ENCODE measurements around the gene NEAT1.
"Not testable (repeated sequence)": the region's sequence is repeated elsewhere in the genome, so short reads cannot be mapped to it uniquely, and the experiment has no call there.

NEAT1 gene

DNA sequence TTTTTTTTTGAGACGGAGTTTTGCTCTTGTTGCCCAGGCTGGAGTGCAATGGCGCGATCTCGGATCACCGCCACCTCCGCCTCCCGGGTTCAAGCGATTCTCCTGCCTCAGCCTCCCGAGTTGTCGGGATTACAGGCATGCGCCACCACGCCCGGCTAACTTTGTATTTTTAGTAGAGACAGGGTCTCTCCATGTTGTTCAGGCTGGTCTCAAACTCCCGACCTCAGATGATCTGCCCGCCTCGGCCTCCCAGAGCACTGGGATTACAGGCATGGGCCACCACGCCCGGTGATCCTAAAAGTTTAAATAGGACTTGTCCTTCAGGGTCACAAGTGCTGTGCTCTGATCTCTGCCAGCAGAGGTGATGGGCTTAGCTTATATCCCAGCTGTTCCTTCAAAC, 42.9 kb downstream of the NEAT1 start:
- ChIA-PET POLR2A (interaction anchor here (0.6 to 15.5 kb wide), 4 partner anchors 10 to 32 kb away, joined by 3 to 1072 read pairs (median 4); partner anchors contain the start of gene MALAT1), CTCF (interaction anchor here (1.2 to 18.9 kb wide), 5 partner anchors 22 to 82 kb away, joined by 3 to 653 read pairs (median 3); partner anchors contain the start of gene MALAT1)
- not testable (repeated sequence) for H3K27me3 ChIP-seq (replicated peaks in 2 of 5; ENCODE audit: control insufficient read depth in 4 of 5, insufficient read depth in 5 of 5, low read length in 4 of 5); H3K36me3 ChIP-seq (ENCODE audit: control insufficient read depth in 4 of 4, insufficient read depth in 4 of 4, low read length in 3 of 4); H3K4me3 ChIP-seq (ENCODE audit: control insufficient read depth in 1 of 7, extremely low read depth in 1 of 7, insufficient read depth in 4 of 7, low read depth in 2 of 7, low read length in 6 of 7); H3K9me3 ChIP-seq (ENCODE audit: control extremely low read depth in 1 of 5, control insufficient read depth in 4 of 5, insufficient read depth in 2 of 5, low read depth in 1 of 5, low read length in 4 of 5); H3K4me1 ChIP-seq (ENCODE audit: control extremely low read depth in 1 of 4, control insufficient read depth in 4 of 4, insufficient read depth in 4 of 4, low read length in 3 of 4); H3K27ac ChIP-seq (ENCODE audit: insufficient read depth in 1 of 2, low read depth in 1 of 2, low read length in 2 of 2, poor library complexity in 1 of 2, severe bottlenecking in 2 of 2); DNase-seq
- WGBS (ENCODE audit: insufficient coverage): 99% methylated on average over 15 of the region's 18 CpGs

DNA sequence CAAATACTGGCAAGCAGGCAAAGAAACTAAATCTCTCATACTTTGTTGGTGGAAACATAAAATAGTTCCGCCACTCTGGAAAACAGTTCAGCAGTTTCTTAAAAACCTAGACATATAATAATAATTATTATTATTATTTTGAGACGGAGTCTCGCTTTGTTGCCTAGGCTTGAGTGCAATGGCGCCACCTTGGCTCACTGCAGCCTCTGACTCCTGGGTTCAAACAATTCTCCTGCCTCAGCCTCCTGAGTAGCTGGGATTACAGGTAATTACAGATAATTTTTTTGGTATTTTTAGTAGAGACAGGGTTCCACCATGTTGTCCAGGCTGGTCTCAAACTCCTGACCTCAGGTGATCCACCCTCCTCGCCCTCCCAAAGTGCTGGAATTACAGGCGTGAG, 44.7 kb downstream of the NEAT1 start:
- ChIA-PET POLR2A (interaction anchor here (15.5 kb wide), 1 partner anchor 31 kb away, joined by 1072 read pairs; the partner anchor contains the start of gene MALAT1), CTCF (interaction anchor here (0.8 to 18.9 kb wide), 4 partner anchors 12 to 100 kb away, joined by 3 to 653 read pairs (median 3); partner anchors contain the start of gene MALAT1)
- not testable (repeated sequence) for H3K4me3 ChIP-seq (ENCODE audit: control insufficient read depth in 1 of 7, extremely low read depth in 1 of 7, insufficient read depth in 4 of 7, low read depth in 2 of 7, low read length in 6 of 7); H3K9me3 ChIP-seq (ENCODE audit: control extremely low read depth in 1 of 5, control insufficient read depth in 4 of 5, insufficient read depth in 2 of 5, low read depth in 1 of 5, low read length in 4 of 5); H3K27ac ChIP-seq (ENCODE audit: insufficient read depth in 1 of 2, low read depth in 1 of 2, low read length in 2 of 2, poor library complexity in 1 of 2, severe bottlenecking in 2 of 2); DNase-seq; H3K27me3 ChIP-seq (replicated peaks in 2 of 5; ENCODE audit: control insufficient read depth in 4 of 5, insufficient read depth in 5 of 5, low read length in 4 of 5); H3K36me3 ChIP-seq (ENCODE audit: control insufficient read depth in 4 of 4, insufficient read depth in 4 of 4, low read length in 3 of 4)
- H3K4me1 ChIP-seq (ENCODE audit: control extremely low read depth in 1 of 4, control insufficient read depth in 4 of 4, insufficient read depth in 4 of 4, low read length in 3 of 4): peaks cover under 1 to 23% (median 17%) of the 10 kb centered on the region in 4 experiments
- WGBS (ENCODE audit: insufficient coverage): no CpG with 5 or more reads among the region's 6 CpGs

DNA sequence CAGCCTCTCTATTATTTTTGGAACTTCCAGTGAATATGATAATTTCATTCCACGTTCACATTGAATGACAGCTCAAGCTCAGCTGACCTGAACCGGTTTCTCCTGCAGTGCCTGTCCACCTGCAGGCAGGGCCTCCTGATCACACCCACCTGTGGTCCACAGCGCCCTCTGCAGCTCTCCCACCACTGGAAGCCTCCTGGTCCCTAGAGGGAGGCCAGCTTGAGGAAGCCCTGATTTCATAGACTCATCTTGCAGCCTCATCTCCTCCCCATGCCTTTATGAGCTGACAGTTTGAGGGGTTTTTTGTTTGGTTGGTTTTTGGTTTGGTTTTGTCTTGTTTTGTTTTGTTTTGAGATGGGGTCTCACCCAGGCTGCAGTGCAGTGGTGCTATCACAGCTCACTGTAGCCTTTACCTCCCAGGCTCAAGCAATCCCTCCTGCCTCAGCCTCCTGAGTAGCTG, 46.3 kb downstream of the NEAT1 start:
- no peaks in the 10 kb centered on the region for H3K9me3 ChIP-seq (ENCODE audit: control extremely low read depth in 1 of 5, control insufficient read depth in 4 of 5, insufficient read depth in 2 of 5, low read depth in 1 of 5, low read length in 4 of 5)
- ChIA-PET CTCF (interaction anchor here (0.7 to 18.9 kb wide), 20 partner anchors 9 to 156 kb away, joined by 3 to 653 read pairs (median 4); partner anchors contain the start of gene MALAT1), POLR2A (interaction anchor here (0.6 to 15.5 kb wide), 7 partner anchors 27 to 103 kb away, joined by 3 to 1072 read pairs (median 4); partner anchors contain the start of gene MALAT1)
- no peaks in the 10 kb centered on the region for H3K36me3 ChIP-seq (ENCODE audit: control insufficient read depth in 4 of 4, insufficient read depth in 4 of 4, low read length in 3 of 4)
- WGBS (ENCODE audit: insufficient coverage): 19% methylated on average over 3 of the region's 3 CpGs
- peak; percentile 65 to 79 (median 76) for DNase-seq
- H3K27ac ChIP-seq (ENCODE audit: insufficient read depth in 1 of 2, low read depth in 1 of 2, low read length in 2 of 2, poor library complexity in 1 of 2, severe bottlenecking in 2 of 2): no peak overlapping the region
- H3K4me3 ChIP-seq (ENCODE audit: control insufficient read depth in 1 of 7, extremely low read depth in 1 of 7, insufficient read depth in 4 of 7, low read depth in 2 of 7, low read length in 6 of 7): no peak overlapping the region
- peaks cover 10 to 33% (median 30%) of the 10 kb centered on the region in 4 experiments for H3K4me1 ChIP-seq (ENCODE audit: control extremely low read depth in 1 of 4, control insufficient read depth in 4 of 4, insufficient read depth in 4 of 4, low read length in 3 of 4)
- H3K27me3 ChIP-seq (replicated peaks in 2 of 5; ENCODE audit: control insufficient read depth in 4 of 5, insufficient read depth in 5 of 5, low read length in 4 of 5): no peaks in the 10 kb centered on the region

DNA sequence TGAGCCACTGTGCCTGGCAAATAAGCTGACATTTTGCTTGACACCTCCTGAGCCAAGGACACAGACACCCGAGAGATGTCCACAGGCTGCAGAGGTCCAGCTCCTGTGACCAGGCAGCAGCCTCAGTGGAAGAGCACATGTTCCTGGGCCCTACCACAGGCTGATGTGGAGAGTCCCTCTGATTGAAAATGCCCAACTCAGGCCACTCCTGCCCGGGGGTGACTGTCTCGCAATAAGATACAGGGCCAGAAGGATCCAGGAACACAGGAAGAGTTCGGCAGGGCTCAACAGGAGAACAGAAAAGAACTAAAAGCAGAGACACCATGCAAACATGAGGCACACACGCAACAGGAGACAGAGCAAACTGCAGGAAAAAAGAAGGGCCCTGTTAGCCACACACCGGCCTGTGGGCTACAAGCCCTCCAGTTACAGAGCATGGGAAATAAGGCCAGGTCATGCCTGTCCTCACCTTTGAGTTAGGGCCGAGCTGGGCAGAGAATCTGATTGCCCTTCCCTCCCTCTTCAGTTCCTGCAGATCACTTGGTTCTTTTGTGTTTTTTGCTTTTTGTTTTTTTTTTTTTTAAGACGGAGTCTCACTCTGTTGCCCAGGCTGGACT, 47.9 kb downstream of the NEAT1 start:
- WGBS (ENCODE audit: insufficient coverage): 94% methylated on average over 6 of the region's 8 CpGs

DNA sequence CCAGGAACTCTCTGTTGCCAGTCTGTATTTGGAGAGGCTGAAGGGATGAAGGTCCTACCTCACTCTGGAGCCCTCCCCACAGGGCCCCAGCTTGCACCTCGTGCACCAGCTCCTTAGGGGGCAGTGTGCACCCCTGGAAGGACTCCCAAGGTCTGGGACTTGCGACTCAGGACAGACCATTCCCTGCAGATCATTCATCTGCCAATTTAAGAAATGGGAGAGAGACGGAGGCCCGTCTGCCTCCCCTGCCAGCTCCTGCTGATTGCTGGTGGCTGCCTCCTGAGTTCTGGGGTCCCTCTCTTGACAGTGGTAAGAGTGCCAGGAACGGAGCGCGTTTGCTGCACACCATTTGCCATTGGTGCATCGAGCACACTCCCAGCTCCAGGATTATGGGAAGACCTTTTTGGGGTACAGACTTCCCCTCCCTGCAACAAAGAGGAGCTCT, 48.9 kb downstream of the NEAT1 start:
- ChIA-PET CTCF (interaction anchor here (0.7 to 18.9 kb wide), 15 partner anchors 9 to 115 kb away, joined by 3 to 653 read pairs (median 5); partner anchors contain the start of gene MALAT1), POLR2A (interaction anchor here (0.7 to 15.5 kb wide), 13 partner anchors 9 to 114 kb away, joined by 3 to 1072 read pairs (median 5); partner anchors contain the start of genes MALAT1 and NEAT1)
- Histone ChIP-seq H3K4me1 (ENCODE audit: control extremely low read depth in 1 of 4, control insufficient read depth in 4 of 4, insufficient read depth in 4 of 4, low read length in 3 of 4) (peaks cover 10 to 44% (median 36%) of the 10 kb centered on the region in 4 experiments), H3K9me3 (ENCODE audit: control extremely low read depth in 1 of 5, control insufficient read depth in 4 of 5, insufficient read depth in 2 of 5, low read depth in 1 of 5, low read length in 4 of 5) (no peaks in the 10 kb centered on the region), H3K36me3 (ENCODE audit: control insufficient read depth in 4 of 4, insufficient read depth in 4 of 4, low read length in 3 of 4) (no peaks in the 10 kb centered on the region), H3K27ac (ENCODE audit: insufficient read depth in 1 of 2, low read depth in 1 of 2, low read length in 2 of 2, poor library complexity in 1 of 2, severe bottlenecking in 2 of 2) (peak overlapping the region; percentile 93 to 96), H3K27me3 (replicated peaks in 2 of 5; ENCODE audit: control insufficient read depth in 4 of 5, insufficient read depth in 5 of 5, low read length in 4 of 5) (no peaks in the 10 kb centered on the region), H3K4me3 (ENCODE audit: control insufficient read depth in 1 of 7, extremely low read depth in 1 of 7, insufficient read depth in 4 of 7, low read depth in 2 of 7, low read length in 6 of 7) (peak overlapping the region in 5 of 7 experiments; percentile 1 to 64 (median 35))
- DNase-seq: peak; percentile 70 to 75 (median 72)
- WGBS (ENCODE audit: insufficient coverage): 41% methylated on average over 7 of the region's 8 CpGs

More for the DNA sequence above, 47.9 kb downstream of the NEAT1 start:
- H3K4me1 ChIP-seq (ENCODE audit: control extremely low read depth in 1 of 4, control insufficient read depth in 4 of 4, insufficient read depth in 4 of 4, low read length in 3 of 4): peaks cover 10 to 40% (median 30%) of the 10 kb centered on the region in 4 experiments
- H3K27ac ChIP-seq (ENCODE audit: insufficient read depth in 1 of 2, low read depth in 1 of 2, low read length in 2 of 2, poor library complexity in 1 of 2, severe bottlenecking in 2 of 2): peak overlapping the region in 1 of 2 experiments; percentile 12
- no peaks in the 10 kb centered on the region for H3K27me3 ChIP-seq (replicated peaks in 2 of 5; ENCODE audit: control insufficient read depth in 4 of 5, insufficient read depth in 5 of 5, low read length in 4 of 5)
- CTCF ChIA-PET: interaction anchor here (1.4 to 18.9 kb wide), 7 partner anchors 9 to 107 kb away, joined by 7 to 653 read pairs (median 14); partner anchors contain the start of gene MALAT1
- POLR2A ChIA-PET: interaction anchor here (0.7 to 15.5 kb wide), 7 partner anchors 8 to 54 kb away, joined by 3 to 1072 read pairs (median 6); partner anchors contain the start of genes MALAT1 and NEAT1
- no peak overlapping the region for H3K4me3 ChIP-seq (ENCODE audit: control insufficient read depth in 1 of 7, extremely low read depth in 1 of 7, insufficient read depth in 4 of 7, low read depth in 2 of 7, low read length in 6 of 7)
- H3K36me3 ChIP-seq (ENCODE audit: control insufficient read depth in 4 of 4, insufficient read depth in 4 of 4, low read length in 3 of 4): no peaks in the 10 kb centered on the region
- no peak for DNase-seq
- no peaks in the 10 kb centered on the region for H3K9me3 ChIP-seq (ENCODE audit: control extremely low read depth in 1 of 5, control insufficient read depth in 4 of 5, insufficient read depth in 2 of 5, low read depth in 1 of 5, low read length in 4 of 5)

DNA sequence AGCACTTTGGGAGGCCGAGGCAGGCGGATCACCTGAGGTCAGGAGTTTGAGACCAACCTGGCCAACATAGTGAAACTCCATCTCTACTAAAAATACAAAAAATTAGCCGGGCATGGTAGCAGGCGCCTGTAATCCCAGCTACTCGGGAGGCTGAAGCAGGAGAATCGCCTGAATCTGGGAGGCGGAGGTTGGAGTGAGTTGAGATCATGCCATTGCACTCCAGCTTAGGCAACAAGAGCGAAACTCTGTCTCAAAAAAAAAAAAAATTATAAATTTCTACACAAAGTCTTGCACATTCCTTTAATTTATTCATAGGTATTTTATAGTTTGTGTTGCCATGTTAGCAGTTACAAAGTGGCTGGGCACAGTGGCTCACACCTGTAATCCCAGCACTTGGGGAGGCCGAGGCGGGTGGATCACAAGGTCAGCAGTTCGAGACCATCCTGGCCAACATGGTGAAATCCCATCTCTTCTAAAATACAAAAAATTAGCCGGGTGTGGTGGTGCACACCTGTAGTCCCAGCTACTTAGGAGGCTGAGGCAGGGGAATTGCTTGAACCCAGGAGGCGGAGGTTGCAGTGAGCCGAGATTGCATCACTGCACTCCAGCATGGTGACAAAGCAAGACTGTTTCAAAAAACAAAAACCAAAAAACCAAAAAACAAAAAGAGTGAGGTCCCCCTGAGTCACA, 50.1 kb downstream of the NEAT1 start:
- DNase-seq: not testable (repeated sequence)
- CTCF ChIA-PET: interaction anchor here (0.9 to 18.9 kb wide), 11 partner anchors 9 to 95 kb away, joined by 3 to 653 read pairs (median 4); partner anchors contain the start of gene MALAT1

More for the DNA sequence above, 50.1 kb downstream of the NEAT1 start:
- Histone ChIP-seq H3K4me1 (ENCODE audit: control extremely low read depth in 1 of 4, control insufficient read depth in 4 of 4, insufficient read depth in 4 of 4, low read length in 3 of 4) (peaks cover 10 to 52% (median 44%) of the 10 kb centered on the region in 4 experiments), H3K27ac (ENCODE audit: insufficient read depth in 1 of 2, low read depth in 1 of 2, low read length in 2 of 2, poor library complexity in 1 of 2, severe bottlenecking in 2 of 2) (peak overlapping the region; percentile 58 to 96), H3K4me3 (ENCODE audit: control insufficient read depth in 1 of 7, extremely low read depth in 1 of 7, insufficient read depth in 4 of 7, low read depth in 2 of 7, low read length in 6 of 7) (peak overlapping the region in 2 of 7 experiments; percentile 20 to 64)
- H3K36me3 ChIP-seq (ENCODE audit: control insufficient read depth in 4 of 4, insufficient read depth in 4 of 4, low read length in 3 of 4); H3K9me3 ChIP-seq (ENCODE audit: control extremely low read depth in 1 of 5, control insufficient read depth in 4 of 5, insufficient read depth in 2 of 5, low read depth in 1 of 5, low read length in 4 of 5); H3K27me3 ChIP-seq (replicated peaks in 2 of 5; ENCODE audit: control insufficient read depth in 4 of 5, insufficient read depth in 5 of 5, low read length in 4 of 5): not testable (repeated sequence)
- POLR2A ChIA-PET: interaction anchor here (0.8 to 15.5 kb wide), 6 partner anchors 9 to 68 kb away, joined by 3 to 1072 read pairs (median 11); partner anchors contain the start of genes MALAT1 and NEAT1
- WGBS (ENCODE audit: insufficient coverage): 90% methylated on average over 7 of the region's 14 CpGs

Data from common myeloid progenitor, CD34-positive (primary cell).